ENCODE measurements around the gene PLEKHA7.

- TF ChIP-seq POLR2A (IDR thresholded peaks at IDR 0.05; ENCODE audit: low read length) = no peak
- no peak for TF ChIP-seq GATA1 (IDR thresholded peaks at IDR 0.05; ENCODE audit: low read depth, low read length)
Measured at GRCh38 chr11:16776711-16777612, 237.3 kb downstream of the PLEKHA7 start.
